ENCODE data around the gene CCNYL1. TPM values are rescaled to one million over a fixed set of nuclear protein-coding genes. Genes with fewer than 3 reads are reported as not detected.
"Not testable (repeated sequence)": the region's sequence is repeated elsewhere in the genome, so short reads cannot be mapped to it uniquely, and the experiment has no call there.

The CCNYL1 gene
- total RNA-seq, 1 donor from 2014 or later = 18.0 TPM

GRCh38 chr2:207692206-207693065 is 19.0 kb upstream of the CCNYL1 start:
- Mint-ChIP-seq H3K27ac (ENCODE audit: unreplicated experiment) (no peak overlapping the region), H3K9me3 (ENCODE audit: unreplicated experiment) (no peaks in the 10 kb centered on the region), H3K36me3 (ENCODE audit: unreplicated experiment) (no peaks in the 10 kb centered on the region), H3K27me3 (ENCODE audit: unreplicated experiment) (no peaks in the 10 kb centered on the region), H3K4me1 (ENCODE audit: low read depth, unreplicated experiment) (peaks cover 2% of the 10 kb centered on the region), H3K4me3 (ENCODE audit: unreplicated experiment) (no peak overlapping the region)
- TF ChIP-seq CTCF (IDR thresholded peaks at IDR 0.05; ENCODE audit: partially characterized antibody, unreplicated experiment) = peak; percentile 40
- DNase-seq = peak; percentile 48

DNA sequence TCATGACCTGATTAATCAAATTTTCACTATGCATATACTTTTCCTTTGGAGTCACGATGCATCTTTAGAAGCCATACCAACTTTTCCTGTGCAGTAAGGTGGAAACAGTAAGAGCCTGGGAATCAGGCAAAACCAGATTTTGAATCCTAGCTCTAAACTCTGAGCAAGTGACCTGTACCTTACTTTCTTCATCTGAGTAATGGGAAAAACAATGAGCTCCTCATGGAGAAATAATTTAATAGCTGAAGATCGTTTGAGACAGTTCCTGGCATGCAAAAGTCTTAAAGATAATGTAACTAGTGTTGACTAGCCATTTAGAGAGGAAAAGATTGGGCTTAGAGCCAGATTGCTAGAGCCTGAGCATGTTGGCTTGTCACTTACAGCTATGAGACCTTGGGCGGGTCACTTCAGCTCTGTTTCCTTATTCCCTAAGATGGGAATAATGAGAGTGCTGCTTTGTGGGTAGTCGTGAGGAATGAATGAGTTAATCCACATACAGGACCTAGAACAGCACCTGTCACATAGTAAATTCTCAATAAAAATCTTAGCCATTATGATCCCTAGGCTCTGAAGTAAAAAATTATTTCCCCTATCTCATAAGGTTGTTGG is 17.7 kb upstream of the CCNYL1 start:
- no peak for TF ChIP-seq CTCF (IDR thresholded peaks at IDR 0.05; ENCODE audit: partially characterized antibody, unreplicated experiment)
- Mint-ChIP-seq H3K4me1 (ENCODE audit: low read depth, unreplicated experiment) (peaks cover 2% of the 10 kb centered on the region), H3K4me3 (ENCODE audit: unreplicated experiment) (no peak overlapping the region), H3K27me3 (ENCODE audit: unreplicated experiment) (no peaks in the 10 kb centered on the region), H3K27ac (ENCODE audit: unreplicated experiment) (no peak overlapping the region), H3K9me3 (ENCODE audit: unreplicated experiment) (no peaks in the 10 kb centered on the region), H3K36me3 (ENCODE audit: unreplicated experiment) (no peaks in the 10 kb centered on the region)
- DNase-seq = no peak

DNA sequence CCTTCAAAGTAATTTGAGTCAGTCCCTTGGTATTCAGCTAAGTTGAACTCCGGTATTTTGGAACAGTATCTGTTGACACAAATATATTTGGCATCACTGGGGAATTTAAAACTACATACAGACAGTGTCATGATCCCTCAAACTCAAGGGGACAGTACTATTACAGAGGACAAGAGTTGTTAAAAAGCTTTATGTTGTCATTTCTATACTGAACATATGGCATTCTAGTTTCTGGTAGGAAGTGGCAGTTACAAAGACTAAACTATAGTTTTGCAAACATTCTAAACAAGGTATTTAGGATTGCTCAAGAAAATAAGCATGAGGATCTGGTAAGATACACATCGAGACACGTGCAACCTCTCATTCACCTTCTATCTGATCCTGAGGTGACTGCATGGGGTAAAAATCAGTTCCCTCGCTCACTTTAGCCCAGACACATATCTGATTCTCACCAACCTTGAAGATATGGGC is 16.6 kb upstream of the CCNYL1 start:
- Mint-ChIP-seq H3K4me3 (ENCODE audit: unreplicated experiment) (no peak overlapping the region), H3K4me1 (ENCODE audit: low read depth, unreplicated experiment) (peaks cover 2% of the 10 kb centered on the region), H3K27me3 (ENCODE audit: unreplicated experiment) (no peaks in the 10 kb centered on the region), H3K27ac (ENCODE audit: unreplicated experiment) (no peak overlapping the region), H3K36me3 (ENCODE audit: unreplicated experiment) (no peaks in the 10 kb centered on the region), H3K9me3 (ENCODE audit: unreplicated experiment) (peaks cover 1% of the 10 kb centered on the region)
- no peak for DNase-seq
- TF ChIP-seq CTCF (IDR thresholded peaks at IDR 0.05; ENCODE audit: partially characterized antibody, unreplicated experiment) = no peak

GRCh38 chr2:207695293-207695692 is 16.1 kb upstream of the CCNYL1 start:
- no peak for TF ChIP-seq CTCF (IDR thresholded peaks at IDR 0.05; ENCODE audit: partially characterized antibody, unreplicated experiment)
- Mint-ChIP-seq H3K27ac (ENCODE audit: unreplicated experiment) (no peak overlapping the region), H3K36me3 (ENCODE audit: unreplicated experiment) (no peaks in the 10 kb centered on the region), H3K4me3 (ENCODE audit: unreplicated experiment) (no peak overlapping the region), H3K4me1 (ENCODE audit: low read depth, unreplicated experiment) (peaks cover 2% of the 10 kb centered on the region), H3K9me3 (ENCODE audit: unreplicated experiment) (peaks cover 1% of the 10 kb centered on the region), H3K27me3 (ENCODE audit: unreplicated experiment) (no peaks in the 10 kb centered on the region)
- no peak for DNase-seq

DNA sequence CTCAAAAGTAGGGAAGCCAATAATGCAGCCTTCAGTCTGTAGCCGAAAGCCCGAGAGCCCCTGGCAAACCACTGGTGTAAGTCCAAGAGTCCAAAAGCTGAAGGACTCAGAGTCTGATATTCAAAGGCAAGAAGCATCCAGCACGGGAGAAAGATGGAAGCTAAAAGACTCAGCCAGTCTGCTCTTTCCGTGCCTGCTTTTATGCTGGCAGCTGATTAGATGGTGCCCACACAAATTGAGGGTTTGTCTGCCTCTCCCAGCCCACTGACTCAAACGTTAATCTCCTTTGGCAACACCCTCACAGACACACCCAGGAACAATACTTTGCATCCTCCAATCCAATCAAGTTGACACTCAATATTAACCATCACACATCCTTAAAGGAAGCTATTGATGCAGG is 14.5 kb upstream of the CCNYL1 start:
- H3K27ac Mint-ChIP-seq (ENCODE audit: unreplicated experiment); H3K9me3 Mint-ChIP-seq (ENCODE audit: unreplicated experiment); H3K4me1 Mint-ChIP-seq (ENCODE audit: low read depth, unreplicated experiment); DNase-seq; H3K4me3 Mint-ChIP-seq (ENCODE audit: unreplicated experiment); H3K27me3 Mint-ChIP-seq (ENCODE audit: unreplicated experiment); H3K36me3 Mint-ChIP-seq (ENCODE audit: unreplicated experiment): not testable (repeated sequence)
